Right ventricle myocardium inferior (tissue), 1 donor: ENCODE data around the gene SLC26A6. TPM values are rescaled to one million over a fixed set of nuclear protein-coding genes. Genes with fewer than 3 reads are reported as not detected.

Experiments used
- ATAC-seq: fragments of 200-7000 bp; cut with Tn5 transposase; one replicate; pipeline ENCODE4 v1.9.1; 2020; ENCODE audit warnings: mild to moderate bottlenecking, moderate library complexity
- DNase-seq: peaks from one replicate; pipeline ENCODE4 v3.0.0; 2021; ENCODE audit errors: missing footprints
- intact Hi-C: fragments of 100-400 bp; cut with DNase I; formaldehyde crosslinking; loops from one replicate; pipeline ENCODE4 v1.11.0; 2022
- total RNA-seq: library from RNA; stranded (reverse); fragmentation: NEBNext Ultra II Directional; extraction: Animal tissue kit (Norgen Biotek cat#: 25700); gene quantifications from one replicate; pipeline ENCODE4 v1.2.1, GENCODE V29; 2021
- donor health status: DM: no; HTN: yes; CAD: no; lungs with severe emphysema.

The SLC26A6 gene
- total RNA-seq, 1 donor from 2014 or later: 14.1 TPM

GRCh38 chr3:48662753-48663488 is 27.7 kb upstream of the SLC26A6 start, which contains the start of gene CELSR3:
Gene CELSR3 (minus strand): TSS chr3:48662886. CDS start chr3:48662634, 252 bp downstream.
- DNase-seq (no peak), ATAC-seq (peak; percentile 20)

DNA sequence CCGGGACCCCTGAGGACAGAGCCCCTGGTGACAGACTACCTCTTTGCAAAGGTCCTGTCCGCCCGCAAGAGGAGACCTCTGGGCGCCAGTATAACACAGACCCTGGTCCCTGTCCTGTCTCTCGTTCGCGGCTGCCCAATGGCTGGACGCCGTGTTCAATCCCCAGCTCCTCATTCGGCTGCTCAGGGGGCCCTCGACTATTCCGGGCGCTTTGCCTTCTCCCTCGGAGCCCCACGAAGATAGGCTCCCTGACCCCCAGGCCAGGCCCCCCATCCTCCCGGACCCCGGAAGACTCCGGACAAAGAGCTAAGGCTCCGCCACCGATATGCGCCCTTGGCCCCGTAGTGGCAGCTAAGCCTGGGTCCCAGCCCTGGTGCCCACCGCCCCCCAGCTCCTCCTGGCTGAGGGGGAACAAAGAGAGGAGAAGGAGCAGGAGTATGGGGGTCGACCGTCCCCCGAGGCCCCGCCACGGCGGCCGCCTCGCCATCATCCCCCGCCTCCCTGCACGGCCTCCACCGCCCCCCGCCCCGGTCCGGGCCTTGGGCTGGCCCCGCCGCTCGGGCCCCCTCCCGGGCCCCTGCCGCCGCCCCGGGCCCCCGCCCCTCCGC is 27.0 kb upstream of the SLC26A6 start:
- intact Hi-C loops: no loop called here
- ATAC-seq: no peak
- DNase-seq: no peak

More at GRCh38 chr3:48662753-48663488, 27.7 kb upstream of the SLC26A6 start, which contains the start of gene CELSR3:
- intact Hi-C loops: no loop called here

GRCh38 chr3:48661501-48662144 is 26.4 kb upstream of the SLC26A6 start:
- ATAC-seq (peak; percentile 21), DNase-seq (peak; percentile 83)
- intact Hi-C loops: no loop called here

- intact Hi-C loops: no loop called here
- no peak for ATAC-seq
- DNase-seq: no peak
Measured at GRCh38 chr3:48660800-48661400, 25.6 kb upstream of the SLC26A6 start.

DNA sequence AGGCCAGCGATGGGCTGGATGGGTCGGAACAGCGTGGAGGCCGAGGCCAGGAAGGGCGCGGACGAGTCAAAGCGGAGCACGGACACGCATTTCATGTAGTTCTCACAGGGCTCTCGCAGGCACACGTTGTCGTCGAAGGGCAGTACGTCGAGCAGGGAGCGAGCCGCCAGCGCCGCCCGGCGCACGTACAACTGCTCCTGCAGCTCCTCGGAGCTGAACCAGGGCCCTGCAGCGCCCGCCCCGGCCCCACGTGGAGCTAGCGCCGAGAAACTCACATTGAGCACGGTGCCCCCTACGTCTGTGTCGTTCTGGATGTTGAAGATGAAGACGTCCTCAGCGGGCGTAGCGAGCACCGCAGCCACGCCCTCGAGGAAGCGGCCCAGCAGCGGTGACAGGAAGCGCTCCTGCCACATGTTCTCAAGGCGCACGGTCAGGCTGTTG is 21.6 kb upstream of the SLC26A6 start:
- ATAC-seq: no peak
- no peak for DNase-seq
- intact Hi-C loops: loop anchor here (1.0 kb wide), 1 partner anchor 22 kb away; the partner anchor contains the start of gene SLC26A6

DNA sequence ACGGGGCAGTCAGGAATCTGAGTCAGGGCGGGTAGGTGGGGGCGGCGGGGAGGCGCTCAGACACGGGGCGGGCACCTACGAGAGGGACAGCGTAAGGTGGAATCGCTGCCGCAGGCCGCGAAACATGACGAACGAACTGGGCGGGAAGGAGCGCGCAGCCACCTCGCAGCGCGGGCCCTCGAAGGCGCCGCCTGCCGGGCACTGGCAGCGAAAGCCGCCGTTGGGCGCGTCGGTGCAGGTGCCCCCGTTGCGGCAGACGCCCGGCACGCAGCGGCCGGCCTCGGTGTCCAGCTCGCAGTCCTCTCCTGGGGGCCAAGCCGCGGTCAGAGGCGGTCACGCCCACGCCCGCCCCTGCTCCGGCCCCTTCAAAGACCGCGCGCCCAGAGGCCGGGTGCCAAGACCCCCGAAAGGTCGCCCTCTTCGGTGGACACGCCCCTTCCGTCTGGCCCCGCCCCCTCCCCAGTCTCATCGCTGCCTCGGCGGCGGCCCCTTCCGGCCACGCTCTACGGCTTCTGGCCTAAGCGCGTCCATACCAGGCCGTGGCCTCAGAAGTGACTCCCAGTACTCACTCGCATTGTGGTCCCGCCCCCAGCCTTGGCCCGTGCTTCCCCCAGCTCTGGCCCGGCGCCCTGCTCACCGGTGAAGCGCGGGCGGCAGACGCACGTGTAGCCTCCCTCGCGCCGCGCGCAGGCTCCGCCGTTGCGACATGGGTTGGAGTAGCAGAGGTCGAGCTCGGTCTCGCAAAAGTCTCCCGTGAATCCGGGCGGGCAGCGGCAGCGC is 21.0 kb upstream of the SLC26A6 start:
- peak; percentile 94 for ATAC-seq
- intact Hi-C loops: loop anchor here (1.0 kb wide), 1 partner anchor 21 kb away; the partner anchor contains the start of gene SLC26A6
- peak; percentile 91 for DNase-seq

GRCh38 chr3:48655606-48656005 is 20.3 kb upstream of the SLC26A6 start:
- DNase-seq (no peak), ATAC-seq (no peak)
- intact Hi-C loops: loop anchor here (1.0 kb wide), 1 partner anchor 20 kb away; the partner anchor contains the start of gene SLC26A6

GRCh38 chr3:48655063-48655462 is 19.8 kb upstream of the SLC26A6 start:
- intact Hi-C loops: no loop called here

GRCh38 chr3:48652923-48653715 is 17.9 kb upstream of the SLC26A6 start:
- intact Hi-C loops: no loop called here
- no peak for DNase-seq
- no peak for ATAC-seq

More at GRCh38 chr3:48655063-48655462, 19.8 kb upstream of the SLC26A6 start:
- no peak for DNase-seq
- ATAC-seq: no peak

- intact Hi-C loops: no loop called here
- ATAC-seq (no peak), DNase-seq (no peak)
Measured at GRCh38 chr3:48651771-48652170, 16.5 kb upstream of the SLC26A6 start.

GRCh38 chr3:48650723-48651122 is 15.5 kb upstream of the SLC26A6 start:
- intact Hi-C loops: no loop called here
- ATAC-seq (no peak), DNase-seq (no peak)

GRCh38 chr3:48648188-48648850 is 13.1 kb upstream of the SLC26A6 start:
- intact Hi-C loops: no loop called here
- ATAC-seq (no peak), DNase-seq (no peak)

- intact Hi-C loops: no loop called here
- DNase-seq: no peak
- ATAC-seq: no peak
Measured at GRCh38 chr3:48647714-48648113, 12.5 kb upstream of the SLC26A6 start.

- intact Hi-C loops: no loop called here
- DNase-seq (peak; percentile 55), ATAC-seq (no peak)
Measured at GRCh38 chr3:48644898-48645760, 9.9 kb upstream of the SLC26A6 start.

DNA sequence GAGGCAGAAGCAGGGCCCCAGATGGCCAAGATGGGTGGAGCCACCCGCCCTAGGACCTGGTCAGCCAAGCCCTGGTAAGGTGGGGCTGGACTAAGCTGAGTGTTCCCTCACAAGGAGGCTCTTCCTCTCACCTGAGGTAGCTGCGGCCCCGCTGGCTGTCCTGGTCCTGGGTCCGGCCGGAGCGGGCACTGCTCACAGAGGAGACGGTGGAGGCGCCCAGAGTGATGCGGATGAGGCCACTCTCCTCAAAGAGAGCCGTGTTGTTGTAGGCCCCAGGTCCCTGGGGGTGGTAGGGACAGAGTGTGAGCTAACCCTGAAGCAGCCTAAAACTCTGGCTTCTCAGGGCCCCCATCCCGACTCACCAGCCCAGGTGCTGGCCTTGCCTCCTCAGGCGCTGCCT is 7.3 kb upstream of the SLC26A6 start:
- DNase-seq (no peak), ATAC-seq (no peak)
- intact Hi-C loops: no loop called here

DNA sequence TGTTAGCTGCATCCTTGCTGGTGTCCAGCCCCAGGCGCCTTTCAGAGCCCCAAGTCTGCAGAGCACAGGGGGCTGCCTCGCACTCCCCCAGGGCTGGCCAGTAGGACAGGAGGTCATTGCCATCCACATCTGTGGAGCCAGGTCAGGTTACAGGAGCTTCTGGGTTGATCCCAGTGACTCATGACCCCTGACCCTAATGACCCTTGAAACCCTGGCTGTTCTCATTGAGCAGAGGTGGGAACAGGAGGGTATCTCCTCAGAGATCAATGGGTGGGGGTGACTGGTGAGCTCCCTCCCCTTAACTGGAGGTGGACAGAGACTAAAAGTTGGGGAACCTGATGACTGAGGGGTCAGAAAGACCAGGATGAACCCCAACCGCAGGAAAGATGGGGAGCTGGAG is 6.1 kb upstream of the SLC26A6 start:
- no peak for DNase-seq
- intact Hi-C loops: no loop called here
- no peak for ATAC-seq
